Esophagus squamous epithelium (tissue), 4 donors: Measurements from ENCODE around the gene HLA-DOB.

Experiments
- POLR2A ChIP-seq, 4 donors: fragments of 450-650 bp; IDR thresholded peaks; one replicate each; pipeline ENCODE4 v1.6.1; 2017; ENCODE audit warnings: antibody characterized with exemption in 4 of 4, mild to moderate bottlenecking in 4 of 4, moderate library complexity in 3 of 4
- TF ChIP-seq, protein P1 (sequence below), 6 experiments: fragments of 450-650 bp in 4 of 6; fragments of 200-600 bp in 2 of 6; sonication (generic) in 2 of 6; IDR thresholded peaks; one replicate each; pipeline ENCODE4 v1.5.1; 2016 to 2019; ENCODE audit warnings: antibody characterized with exemption in 6 of 6, mild to moderate bottlenecking in 4 of 6, moderate library complexity in 4 of 6

DNA sequence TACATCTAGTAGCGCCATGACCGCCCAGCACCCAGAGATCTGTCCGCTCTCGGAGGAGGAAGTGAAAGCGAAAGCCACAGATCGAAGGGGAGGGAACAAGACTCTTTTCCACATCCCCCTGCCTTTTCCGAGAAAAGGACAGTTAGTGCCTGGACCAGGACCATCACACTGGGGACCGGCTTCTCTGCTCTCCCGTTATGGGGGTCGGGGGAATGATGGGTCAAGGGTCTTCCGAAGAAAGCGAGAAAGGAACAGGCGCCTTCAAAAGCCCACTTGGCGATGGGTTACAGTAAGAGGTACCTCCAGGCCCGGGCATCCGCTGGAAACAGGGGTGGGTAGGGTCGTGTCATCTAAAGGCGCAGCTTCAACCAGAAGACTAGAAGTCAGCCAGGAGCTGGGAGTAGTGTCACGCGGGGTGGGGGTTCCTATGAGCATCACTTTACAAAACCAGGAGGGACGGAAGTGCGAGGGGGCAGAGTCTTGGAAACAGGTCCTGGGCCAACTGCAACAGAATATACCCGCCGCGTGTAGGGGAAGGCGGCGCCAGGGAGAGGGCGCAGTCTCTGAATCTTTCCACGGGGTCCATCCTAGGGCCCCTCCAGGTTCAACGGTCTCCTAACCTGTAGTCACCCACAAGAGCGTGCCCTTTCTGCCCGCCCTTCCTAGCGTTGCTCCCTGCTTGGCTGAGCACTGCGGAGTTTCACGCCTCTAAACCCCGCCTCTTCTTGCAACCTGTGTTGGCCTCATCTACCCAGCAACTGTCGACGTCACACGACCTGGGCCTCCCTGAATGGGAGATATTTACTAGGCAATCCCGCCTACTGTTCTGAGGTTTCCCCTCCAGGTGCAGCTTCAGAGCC lies 27.4 kb upstream of the HLA-DOB start, which contains the start of gene PSMB8:
- peak in 3 of 4 donors; percentile 88 to 97 (median 91) for TF ChIP-seq POLR2A (IDR thresholded peaks at IDR 0.05)
- TF ChIP-seq, protein P1, sequence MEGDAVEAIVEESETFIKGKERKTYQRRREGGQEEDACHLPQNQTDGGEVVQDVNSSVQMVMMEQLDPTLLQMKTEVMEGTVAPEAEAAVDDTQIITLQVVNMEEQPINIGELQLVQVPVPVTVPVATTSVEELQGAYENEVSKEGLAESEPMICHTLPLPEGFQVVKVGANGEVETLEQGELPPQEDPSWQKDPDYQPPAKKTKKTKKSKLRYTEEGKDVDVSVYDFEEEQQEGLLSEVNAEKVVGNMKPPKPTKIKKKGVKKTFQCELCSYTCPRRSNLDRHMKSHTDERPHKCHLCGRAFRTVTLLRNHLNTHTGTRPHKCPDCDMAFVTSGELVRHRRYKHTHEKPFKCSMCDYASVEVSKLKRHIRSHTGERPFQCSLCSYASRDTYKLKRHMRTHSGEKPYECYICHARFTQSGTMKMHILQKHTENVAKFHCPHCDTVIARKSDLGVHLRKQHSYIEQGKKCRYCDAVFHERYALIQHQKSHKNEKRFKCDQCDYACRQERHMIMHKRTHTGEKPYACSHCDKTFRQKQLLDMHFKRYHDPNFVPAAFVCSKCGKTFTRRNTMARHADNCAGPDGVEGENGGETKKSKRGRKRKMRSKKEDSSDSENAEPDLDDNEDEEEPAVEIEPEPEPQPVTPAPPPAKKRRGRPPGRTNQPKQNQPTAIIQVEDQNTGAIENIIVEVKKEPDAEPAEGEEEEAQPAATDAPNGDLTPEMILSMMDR (IDR thresholded peaks at IDR 0.05) = peak in 2 of 6 experiments; percentile 21 to 22
